HepG2 (cell line): Measurements from ENCODE around the gene IL1RL2. TPM values are rescaled to one million over a fixed set of nuclear protein-coding genes. Genes with fewer than 3 reads are reported as not detected.

Experiments
- BATF2 ChIP-seq: sonication (generic); formaldehyde crosslinking; IDR thresholded peaks from 2 replicates; pipeline ENCODE4 v1.8.0; 2022; ENCODE audit warnings: mild to moderate bottlenecking, missing genetic modification reagents, moderate library complexity
- GATAD1 ChIP-seq: IDR thresholded peaks from 2 replicates; pipeline ENCODE4 v1.6.1; 2016; ENCODE audit warnings: missing genetic modification reagents, missing compliant biosample characterization
- HBP1 ChIP-seq: IDR thresholded peaks from 2 replicates; pipeline ENCODE4 v1.6.1; 2016; ENCODE audit warnings: low read depth, control low read depth
- HOXA3 ChIP-seq: sonication (generic); formaldehyde crosslinking; IDR thresholded peaks from 2 replicates; pipeline ENCODE4 v1.5.0; 2020; ENCODE audit warnings: missing genetic modification reagents
- NFIB ChIP-seq: sonication (generic); formaldehyde crosslinking; IDR thresholded peaks from 2 replicates; pipeline ENCODE4 v1.9.0; 2021; ENCODE audit warnings: missing genetic modification reagents, mild to moderate bottlenecking, borderline replicate concordance
- PBX3 ChIP-seq: sonication (generic); formaldehyde crosslinking; IDR thresholded peaks from 2 replicates; pipeline ENCODE4 v1.8.1; 2023; ENCODE audit warnings: missing genetic modification reagents, inconsistent platforms, borderline replicate concordance
- PRMT3 ChIP-seq: sonication (generic); formaldehyde crosslinking; IDR thresholded peaks from 2 replicates; pipeline ENCODE4 v1.8.1; 2022; ENCODE audit warnings: low read depth, mild to moderate bottlenecking, moderate library complexity, missing genetic modification reagents, borderline replicate concordance
- RFXAP ChIP-seq: sonication (generic); formaldehyde crosslinking; IDR thresholded peaks from 2 replicates; pipeline ENCODE4 v1.4.0; 2020; ENCODE audit warnings: missing genetic modification reagents, borderline replicate concordance
- RNF2 ChIP-seq: fragments of 450-650 bp; conservative IDR thresholded peaks from 2 replicates; pipeline ENCODE4 v1.6.1; 2016; ENCODE audit warnings: low read depth
- SIX4 ChIP-seq: sonication (generic); formaldehyde crosslinking; IDR thresholded peaks from 2 replicates; pipeline ENCODE4 v1.4.0; 2020; ENCODE audit warnings: missing genetic modification reagents
- SOX6 ChIP-seq, 2 experiments: fragments of 450-650 bp in 1 of 2; sonication (generic) in 1 of 2; formaldehyde crosslinking in 1 of 2; IDR thresholded peaks; 2 replicates each; pipeline versions ENCODE4 v1.4.0 to v1.6.1; 2017 to 2020; ENCODE audit warnings: antibody characterized with exemption in 1 of 2, mild to moderate bottlenecking in 1 of 2, missing genetic modification reagents in 1 of 2
- THAP7 ChIP-seq: sonication (generic); formaldehyde crosslinking; IDR thresholded peaks from 2 replicates; pipeline ENCODE4 v1.8.1; 2023; ENCODE audit warnings: mild to moderate bottlenecking, missing genetic modification reagents
- ZBTB1 ChIP-seq: sonication (generic); formaldehyde crosslinking; IDR thresholded peaks from 2 replicates; pipeline ENCODE4 v1.4.0; 2020; ENCODE audit warnings: missing genetic modification reagents, borderline replicate concordance
- ZMAT5 ChIP-seq: sonication (generic); formaldehyde crosslinking; IDR thresholded peaks from 2 replicates; pipeline ENCODE4 v1.5.0; 2020; ENCODE audit warnings: mild to moderate bottlenecking, low read depth, missing genetic modification reagents, borderline replicate concordance
- ZNF225 ChIP-seq: sonication (generic); formaldehyde crosslinking; IDR thresholded peaks from 2 replicates; pipeline ENCODE4 v1.4.0; 2020; ENCODE audit warnings: mild to moderate bottlenecking, missing genetic modification reagents
- ZNF275 ChIP-seq: sonication (generic); formaldehyde crosslinking; IDR thresholded peaks from 2 replicates; pipeline ENCODE4 v1.8.0; 2022; ENCODE audit warnings: missing genetic modification reagents, mild to moderate bottlenecking, inconsistent platforms, borderline replicate concordance
- ZNF329 ChIP-seq: sonication (generic); formaldehyde crosslinking; IDR thresholded peaks from 2 replicates; pipeline ENCODE4 v1.9.0; 2021; ENCODE audit warnings: low read depth, mild to moderate bottlenecking, missing genetic modification reagents
- ZNF335 ChIP-seq: sonication (generic); formaldehyde crosslinking; IDR thresholded peaks from 2 replicates; pipeline ENCODE4 v1.4.0; 2020; ENCODE audit warnings: missing genetic modification reagents
- ZNF724P ChIP-seq: sonication (generic); formaldehyde crosslinking; IDR thresholded peaks from 2 replicates; pipeline ENCODE4 v1.8.0; 2022; ENCODE audit warnings: missing genetic modification reagents, borderline replicate concordance
- ZNF775 ChIP-seq: sonication (generic); formaldehyde crosslinking; IDR thresholded peaks from 2 replicates; pipeline ENCODE4 v1.4.0; 2020; ENCODE audit warnings: missing genetic modification reagents, mild to moderate bottlenecking, moderate library complexity, borderline replicate concordance
- polyA plus RNA-seq, 8 experiments: library from polyadenylated mRNA; depleted of rRNA in 3 of 8; stranded (reverse) in 7 of 8; unstranded in 1 of 8; fragments of >200 nt; fragmentation: Illumina TruSeq in 4 of 8; extraction: Trizol in 4 of 8; gene quantifications; 2 replicates each; pipeline versions ENCODE4 v1.2.1 to v1.2.3, GENCODE V29; 2011 to 2016; ENCODE audit warnings: low read depth in 4 of 8, missing spikeins in 1 of 8, mixed read lengths in 1 of 8; ENCODE audit not compliant: insufficient read depth in 1 of 8
- total RNA-seq, 5 experiments: library from RNA; depleted of rRNA; stranded (reverse); fragments of >200 nt; fragmentation: Illumina TruSeq; extraction: Trizol; gene quantifications; 2 replicates each; pipeline ENCODE4 v1.2.3, GENCODE V29; 2016; ENCODE audit warnings: low read depth in 1 of 5

Gene IL1RL2
- total and polyA plus RNA-seq, 2 of the 13 experiments (the other 11 are each of a cell fraction or from before 2014, with no cell fraction given), result 0.03 TPM; not detected in 1

GRCh38 chr2:102240640-102241370 is 54.0 kb downstream of the IL1RL2 start (continued):
- TF ChIP-seq RFXAP (CRISPR knock-in tag), result peak; percentile 71
- peak; percentile 90 for TF ChIP-seq ZNF335
- TF ChIP-seq THAP7 (CRISPR knock-in tag), result 0 out of 2 replicates have a peak, but pooled peaks have one; percentile 56
- no peak for TF ChIP-seq ZNF775 (CRISPR knock-in tag)
- peak; percentile 79 for TF ChIP-seq GATAD1 (CRISPR knock-in tag)
- TF ChIP-seq PBX3 (CRISPR knock-in tag), result no peak
- 0 out of 2 replicates have a peak, but pooled peaks have one; percentile 23 for TF ChIP-seq ZNF329 (CRISPR knock-in tag)
- no peak; the same call in 1 of the 2 replicates for TF ChIP-seq ZNF724P (CRISPR knock-in tag)
- TF ChIP-seq NFIB (CRISPR knock-in tag), result no peak
- 0 out of 2 replicates have a peak, but pooled peaks have one; percentile 34 for TF ChIP-seq ZNF225 (CRISPR knock-in tag)
- peak; percentile 73; the same call in 1 of the 2 replicates for TF ChIP-seq HBP1 (CRISPR knock-in tag)
- 0 out of 2 replicates have a peak, but pooled peaks have one; percentile 26 for TF ChIP-seq ZBTB1
- TF ChIP-seq SOX6 (IDR thresholded peaks at IDR 0.05), result no peak
- peak; percentile 91 for TF ChIP-seq SOX6 (CRISPR knock-in tag; IDR thresholded peaks at IDR 0.05)
- TF ChIP-seq RNF2, result 0 out of 2 replicates have a peak, but pooled peaks have one; percentile 39
- TF ChIP-seq SIX4 (CRISPR knock-in tag), result 0 out of 2 replicates have a peak, but pooled peaks have one; percentile 45
- TF ChIP-seq ZMAT5, result no peak
- TF ChIP-seq ZNF275 (CRISPR knock-in tag), result no peak; the same call in 1 of the 2 replicates
- TF ChIP-seq BATF2 (CRISPR knock-in tag), result no peak
- no peak for TF ChIP-seq PRMT3 (CRISPR knock-in tag)
- TF ChIP-seq HOXA3, result peak; percentile 88
